GM04503 (cell line): ENCODE results near the gene EVX2.

Experiments
- DNase-seq: peaks from one replicate; pipeline ENCODE4 v3.0.0-alpha.2; 2012; ENCODE audit warnings: low read depth

The EVX2 gene

DNA sequence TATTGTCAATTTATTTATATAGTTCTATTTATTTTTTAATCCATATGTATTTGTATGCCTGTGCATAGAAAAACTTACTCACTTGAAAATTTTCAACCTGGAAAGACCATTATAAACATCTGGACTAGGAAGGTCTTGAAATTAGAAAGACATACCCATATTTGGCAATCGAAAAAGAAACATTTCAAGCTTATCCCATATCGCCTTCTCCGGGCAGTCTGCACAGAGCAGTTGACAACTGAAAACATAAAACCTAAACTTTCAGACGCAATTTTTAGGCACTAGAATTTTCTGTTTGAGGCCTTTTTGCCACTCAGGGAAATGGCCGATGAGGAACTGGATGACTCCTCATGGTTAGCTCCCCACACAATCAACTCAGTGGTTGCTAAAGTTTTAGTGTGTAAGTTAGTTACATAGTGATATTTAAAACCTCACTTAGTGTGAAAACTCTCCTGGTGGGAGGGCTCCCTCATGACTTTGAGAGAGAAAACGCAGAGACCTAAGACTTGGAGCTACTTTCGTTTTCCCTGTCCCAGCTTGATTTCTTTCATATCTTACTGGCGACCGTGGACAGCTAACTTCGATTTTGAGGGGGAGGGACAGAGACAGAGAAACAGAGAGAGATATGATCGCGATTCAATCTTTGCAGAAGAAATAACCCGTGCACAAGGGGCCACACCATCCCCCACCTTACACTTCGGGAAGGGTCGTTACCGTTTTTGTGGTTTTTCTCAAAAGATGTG is 12.7 kb upstream of the EVX2 start:
- no peak for DNase-seq

DNA sequence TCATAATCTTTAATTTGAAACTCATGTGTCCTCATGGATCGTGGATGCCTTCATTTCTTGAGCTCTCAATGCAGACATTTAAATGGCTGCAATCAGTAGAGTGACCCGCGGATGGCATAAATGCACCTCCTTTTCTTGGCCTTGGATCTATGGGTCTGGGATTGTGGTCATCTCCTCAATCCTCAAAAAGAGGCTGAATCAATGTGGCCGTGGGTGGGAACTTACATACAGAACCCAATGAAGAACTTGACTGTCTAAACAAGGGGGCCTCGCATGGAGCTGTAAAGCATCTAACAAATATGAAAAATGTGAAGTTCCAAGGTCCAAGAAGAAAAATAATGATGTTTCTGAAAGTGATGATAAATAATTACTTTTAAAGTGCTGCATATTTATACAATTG is 11.7 kb upstream of the EVX2 start:
- DNase-seq = no peak

DNA sequence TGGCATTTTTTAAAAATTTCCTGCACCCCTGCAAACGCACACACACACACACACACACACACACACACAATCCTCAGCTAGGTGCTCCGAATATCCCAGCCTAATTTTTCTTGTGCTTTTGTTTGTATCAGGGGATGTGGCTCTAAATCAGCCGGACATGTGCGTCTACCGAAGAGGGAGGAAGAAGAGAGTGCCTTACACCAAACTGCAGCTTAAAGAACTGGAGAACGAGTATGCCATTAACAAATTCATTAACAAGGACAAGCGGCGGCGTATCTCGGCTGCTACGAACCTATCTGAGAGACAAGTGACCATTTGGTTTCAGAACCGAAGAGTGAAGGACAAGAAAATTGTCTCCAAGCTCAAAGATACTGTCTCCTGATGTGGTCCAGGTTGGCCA is 10.6 kb upstream of the EVX2 start:
- DNase-seq = no peak

DNA sequence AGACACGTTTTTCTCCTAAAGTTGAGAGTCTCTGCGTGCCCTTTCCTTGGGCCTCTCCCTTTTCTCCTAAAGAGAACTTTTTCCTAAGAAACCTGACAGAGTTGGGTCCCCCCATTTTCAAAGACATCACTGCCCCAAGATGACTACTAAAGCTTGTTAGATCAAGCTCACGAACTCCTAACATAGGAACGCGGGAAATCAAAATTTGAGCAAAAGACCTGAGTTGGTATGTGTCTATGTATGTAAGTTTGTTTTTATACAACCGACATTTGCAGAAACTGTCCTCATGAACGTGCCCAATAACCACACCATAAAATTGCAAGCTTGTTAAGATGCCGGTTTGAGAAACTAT is 10.1 kb upstream of the EVX2 start:
- DNase-seq = no peak

DNA sequence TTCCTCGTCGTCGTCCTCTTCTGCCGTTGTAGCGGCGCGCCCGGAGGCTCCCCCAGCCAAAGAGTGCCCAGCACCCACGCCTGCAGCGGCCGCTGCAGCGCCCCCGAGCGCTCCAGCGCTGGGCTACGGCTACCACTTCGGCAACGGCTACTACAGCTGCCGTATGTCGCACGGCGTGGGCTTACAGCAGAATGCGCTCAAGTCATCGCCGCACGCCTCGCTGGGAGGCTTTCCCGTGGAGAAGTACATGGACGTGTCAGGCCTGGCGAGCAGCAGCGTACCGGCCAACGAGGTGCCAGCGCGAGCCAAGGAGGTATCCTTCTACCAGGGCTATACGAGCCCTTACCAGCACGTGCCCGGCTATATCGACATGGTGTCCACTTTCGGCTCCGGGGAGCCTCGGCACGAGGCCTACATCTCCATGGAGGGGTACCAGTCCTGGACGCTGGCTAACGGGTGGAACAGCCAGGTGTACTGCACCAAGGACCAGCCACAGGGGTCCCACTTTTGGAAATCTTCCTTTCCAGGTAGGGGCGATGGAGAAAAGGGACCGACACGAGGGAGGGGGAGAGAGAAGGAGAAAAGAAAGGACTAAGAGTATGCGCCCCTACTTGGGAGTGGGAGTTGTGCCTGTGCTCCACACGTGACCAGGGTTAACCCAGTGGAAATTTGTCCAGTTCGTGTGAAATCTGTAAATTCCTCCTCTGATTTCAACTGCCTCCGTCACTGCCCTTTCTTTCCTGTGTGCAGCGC is 9.6 kb upstream of the EVX2 start:
- no peak for DNase-seq

DNA sequence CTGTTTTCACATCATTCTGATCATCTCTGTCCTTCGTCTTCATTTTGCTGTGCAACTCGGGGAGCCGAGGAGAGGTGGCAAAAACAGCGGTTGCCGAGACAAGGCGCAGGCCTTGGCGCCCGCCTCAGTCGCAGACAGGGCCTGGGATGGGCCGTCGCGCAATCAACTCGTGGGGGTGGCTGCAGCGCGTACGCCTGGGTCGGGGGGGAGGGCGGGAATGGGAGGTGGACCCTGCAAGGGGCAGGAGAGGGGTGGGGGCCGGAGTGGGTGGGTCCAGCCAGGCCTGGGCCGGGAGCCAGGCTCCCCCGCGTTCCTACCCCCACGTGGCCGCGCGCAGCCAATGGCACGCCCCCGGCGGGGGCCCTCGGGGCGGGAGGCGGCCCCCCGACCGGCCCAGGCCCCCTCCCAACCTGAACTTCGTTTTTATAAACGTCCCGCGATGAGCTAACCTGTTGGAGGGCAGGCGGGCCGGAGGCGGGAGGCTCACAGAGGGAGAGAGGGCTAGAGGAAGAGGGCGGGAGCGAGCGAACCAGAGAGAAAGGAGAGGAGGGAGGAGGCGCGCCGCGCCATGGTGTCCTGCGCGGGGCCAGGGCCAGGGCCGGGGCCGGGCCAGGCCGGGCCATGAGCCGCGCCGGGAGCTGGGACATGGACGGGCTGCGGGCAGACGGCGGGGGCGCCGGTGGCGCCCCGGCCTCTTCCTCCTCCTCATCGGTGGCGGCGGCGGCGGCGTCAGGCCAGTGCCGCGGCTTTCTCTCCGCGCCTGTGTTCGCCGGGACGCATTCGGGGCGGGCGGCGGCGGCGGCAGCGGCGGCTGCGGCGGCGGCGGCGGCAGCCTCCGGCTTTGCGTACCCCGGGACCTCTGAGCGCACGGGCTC is 8.7 kb upstream of the EVX2 start, which contains the start of gene HOXD13:
Gene HOXD13, plus strand, starts transcription at position 452 of the 875 bp plus-strand sequence. Its CDS starts 170 bp downstream, at position 622.
- no peak for DNase-seq

DNA sequence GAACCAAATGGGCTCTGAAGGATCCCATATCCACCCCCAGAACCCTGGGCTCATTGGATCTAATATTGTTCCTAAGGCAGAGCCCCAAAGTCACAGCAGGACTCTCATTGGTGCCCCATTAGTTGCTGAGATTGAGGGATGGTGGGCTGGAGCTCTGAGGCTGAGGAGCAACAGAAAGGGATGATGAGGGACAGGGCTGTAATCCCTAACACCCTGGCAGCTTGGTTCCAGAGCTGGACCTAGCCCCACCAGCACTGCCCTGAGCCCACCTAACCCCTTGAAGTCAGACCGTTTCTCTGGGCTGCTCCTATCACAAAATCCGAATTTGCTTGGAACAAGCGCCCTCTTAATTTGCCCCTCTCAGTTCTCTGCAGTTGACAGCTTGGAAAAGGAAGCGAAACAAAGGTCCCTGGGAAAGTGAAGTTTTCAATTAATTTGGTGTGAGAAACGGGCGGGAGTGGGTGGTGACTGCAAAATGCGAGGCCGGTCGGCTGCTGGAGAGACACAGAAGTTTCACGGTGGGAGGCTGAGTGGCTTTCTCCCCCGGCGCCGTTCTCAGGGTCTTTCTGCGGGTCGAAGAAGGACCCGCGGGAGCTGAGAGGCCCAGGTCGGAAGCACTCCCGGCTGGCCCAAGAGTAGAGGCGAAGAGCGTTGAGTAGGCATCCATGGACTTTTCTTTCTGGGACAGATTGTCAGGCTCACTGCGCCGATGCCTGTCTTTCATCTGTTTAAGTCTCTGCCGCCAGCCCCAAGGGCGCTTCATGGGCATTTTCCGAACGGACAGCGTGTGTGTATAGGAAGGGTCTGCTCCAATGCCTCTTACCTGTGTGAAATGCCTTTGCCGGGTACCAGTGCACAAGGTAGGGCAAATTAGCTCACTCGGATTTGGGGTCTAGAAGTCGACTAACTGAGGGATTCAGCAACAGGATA is 7.8 kb upstream of the EVX2 start:
- no peak for DNase-seq

DNA sequence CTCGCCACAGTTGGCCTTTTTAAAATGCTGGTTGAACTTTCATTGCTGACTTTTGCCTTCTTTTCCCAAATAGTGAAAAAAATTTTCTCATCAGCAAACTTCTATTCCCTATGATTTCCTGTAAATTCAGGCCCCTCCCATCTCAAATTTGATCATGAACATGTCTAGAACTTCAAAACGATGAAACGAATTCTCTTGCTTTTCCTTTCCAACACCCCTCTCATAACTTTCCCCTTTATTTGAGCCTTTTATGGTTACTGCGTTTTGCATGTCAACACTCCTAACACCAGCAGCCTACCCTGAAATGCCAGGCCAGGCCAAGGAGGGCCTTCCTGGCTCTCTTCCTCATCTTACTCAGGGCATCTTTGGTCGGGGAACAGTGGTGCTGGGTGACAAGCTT is 7.1 kb upstream of the EVX2 start:
- no peak for DNase-seq

DNA sequence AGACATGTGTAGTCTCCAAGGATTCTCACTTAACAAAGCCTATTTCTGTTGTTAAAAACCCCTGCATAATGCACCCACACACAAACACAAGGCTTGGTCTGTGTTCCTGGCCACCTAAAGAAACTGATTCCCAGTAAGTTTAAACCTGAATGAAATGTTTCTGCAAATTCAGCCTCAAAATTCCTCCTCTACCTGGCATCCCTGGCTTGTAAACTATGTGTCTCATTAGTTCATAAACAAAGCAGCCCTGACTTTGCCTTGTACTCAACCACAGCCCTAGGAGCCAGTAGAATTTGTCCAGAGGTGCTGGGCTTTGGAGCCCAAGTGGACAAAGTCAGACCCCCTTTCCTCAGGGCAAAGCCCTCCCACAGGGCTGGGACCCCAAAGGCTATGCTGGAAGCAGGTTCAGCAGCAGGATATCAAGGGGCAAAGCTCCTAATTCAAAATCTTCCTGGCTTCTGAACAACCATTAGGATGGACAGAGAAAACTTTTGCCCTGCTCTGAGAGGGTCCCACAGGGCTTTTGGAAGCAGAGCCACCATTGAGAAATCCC is 6.2 kb upstream of the EVX2 start:
- no peak for DNase-seq

DNA sequence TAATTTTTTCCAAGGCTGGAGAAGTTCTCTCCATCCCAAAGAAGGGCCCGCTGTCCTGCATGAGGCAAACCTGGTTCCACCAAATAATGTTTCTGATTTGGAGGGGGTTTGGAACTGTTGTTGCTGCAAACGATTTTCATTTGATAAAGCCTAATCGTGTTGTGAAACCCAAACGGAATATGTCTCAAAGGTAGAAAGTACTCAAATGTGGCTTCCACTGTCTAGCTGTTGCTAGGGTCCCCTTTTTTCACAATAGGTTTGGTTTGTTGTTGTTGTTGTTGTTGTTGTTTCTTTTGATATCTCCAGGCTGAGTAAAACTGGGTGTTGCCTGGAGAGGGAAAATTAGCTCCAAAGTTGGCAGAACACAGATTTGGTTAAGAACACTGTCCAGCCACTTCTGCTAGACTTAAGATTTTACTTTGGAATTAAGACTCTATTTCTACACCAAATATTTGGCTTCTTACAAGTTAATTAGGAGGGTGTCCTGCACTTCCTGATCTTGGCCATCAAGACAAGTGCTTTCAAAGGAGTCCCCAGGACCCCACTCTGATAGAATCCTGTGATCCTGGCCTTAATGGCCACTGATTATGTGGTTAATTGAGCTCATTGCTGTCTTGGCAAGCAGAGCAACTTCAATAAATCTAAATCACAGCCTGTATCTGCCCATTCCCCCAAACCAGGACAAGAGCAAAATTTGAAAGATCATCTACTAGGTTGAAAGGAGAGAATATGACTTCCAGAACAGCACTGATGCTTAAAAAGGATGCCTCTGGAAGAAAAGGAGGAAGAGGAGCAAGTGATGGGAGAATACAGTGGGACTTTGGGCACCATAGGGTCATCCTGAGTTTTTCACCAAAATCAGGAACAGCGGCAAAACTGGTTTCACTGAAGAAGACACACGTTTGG is 5.4 kb upstream of the EVX2 start:
- DNase-seq = no peak

DNA sequence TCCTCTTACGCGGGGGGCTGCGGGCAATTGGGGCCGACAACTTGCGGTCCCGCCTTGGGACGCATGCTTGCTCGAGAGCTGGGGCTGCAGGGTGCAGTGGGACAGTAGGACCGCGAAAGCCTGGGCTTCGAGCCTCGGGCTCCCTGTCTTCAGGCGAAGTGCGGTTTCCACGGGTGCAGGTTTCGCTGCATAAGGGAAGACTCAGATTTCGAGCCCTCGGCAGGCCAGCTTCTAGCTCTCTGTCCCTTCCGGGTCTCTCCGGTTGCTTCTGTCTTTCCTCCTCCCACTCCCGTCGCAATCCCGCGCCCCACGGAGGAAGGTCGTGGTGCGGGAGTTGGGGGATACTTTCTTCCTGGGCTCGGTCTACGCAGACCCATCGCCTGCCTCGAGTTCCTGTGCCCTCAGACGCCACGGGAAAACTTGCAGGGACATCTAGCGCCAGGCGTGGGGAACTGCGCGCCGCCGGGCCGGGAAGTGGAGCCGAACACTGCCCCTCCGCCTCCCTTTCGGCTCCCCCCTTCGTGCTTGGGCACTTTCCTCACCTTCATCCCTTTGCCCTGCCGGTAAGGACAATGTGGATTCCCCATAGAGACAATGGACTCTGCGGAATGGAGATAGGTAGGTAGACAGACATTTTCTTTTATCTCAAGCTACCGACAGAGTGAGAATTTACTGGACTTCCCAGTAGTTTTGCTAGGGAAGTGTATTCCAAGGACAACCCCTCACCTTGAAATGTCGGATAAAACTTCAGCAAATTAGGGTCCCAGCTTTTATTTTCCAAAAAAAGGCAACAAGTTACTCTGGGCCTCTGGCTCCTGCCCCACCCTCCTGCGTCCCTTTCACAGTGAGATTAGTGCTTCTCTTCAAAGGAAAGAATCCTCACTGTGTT is 4.5 kb upstream of the EVX2 start:
- DNase-seq = no peak

DNA sequence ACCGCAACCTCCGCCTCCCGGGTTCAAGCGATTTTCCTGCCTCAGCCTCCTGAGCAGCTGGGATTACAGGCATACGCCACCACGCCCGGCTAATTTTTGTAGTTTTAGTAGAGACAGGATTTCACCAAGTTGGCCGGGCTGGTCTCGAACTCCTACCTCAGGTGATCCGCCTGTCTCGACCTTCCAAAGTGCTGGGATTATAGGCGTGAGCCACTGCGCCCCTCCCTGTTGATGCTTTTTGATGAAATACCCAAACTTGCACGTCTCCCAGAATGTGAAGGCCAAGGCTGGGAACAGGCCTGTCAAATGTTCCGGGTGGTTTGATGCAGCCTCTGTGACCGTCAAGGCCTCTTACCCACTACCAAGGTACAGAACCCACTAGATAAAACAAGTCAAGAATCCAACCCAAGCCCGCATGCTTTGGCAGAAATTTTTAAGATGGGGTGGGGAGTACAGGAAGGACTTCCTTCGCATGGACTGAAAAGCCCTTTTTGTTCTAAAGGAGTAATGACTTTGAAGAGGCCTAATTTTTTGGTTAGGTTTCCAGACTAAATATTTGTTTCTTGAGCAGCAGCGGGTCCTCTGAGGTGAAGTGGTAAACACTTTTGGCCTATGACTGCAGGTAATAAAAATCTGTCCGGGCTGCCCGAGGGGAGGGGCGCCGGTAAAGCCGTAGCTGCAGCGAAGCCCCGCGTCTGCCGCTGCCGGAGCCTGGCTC is 3.7 kb upstream of the EVX2 start:
- no peak for DNase-seq

DNA sequence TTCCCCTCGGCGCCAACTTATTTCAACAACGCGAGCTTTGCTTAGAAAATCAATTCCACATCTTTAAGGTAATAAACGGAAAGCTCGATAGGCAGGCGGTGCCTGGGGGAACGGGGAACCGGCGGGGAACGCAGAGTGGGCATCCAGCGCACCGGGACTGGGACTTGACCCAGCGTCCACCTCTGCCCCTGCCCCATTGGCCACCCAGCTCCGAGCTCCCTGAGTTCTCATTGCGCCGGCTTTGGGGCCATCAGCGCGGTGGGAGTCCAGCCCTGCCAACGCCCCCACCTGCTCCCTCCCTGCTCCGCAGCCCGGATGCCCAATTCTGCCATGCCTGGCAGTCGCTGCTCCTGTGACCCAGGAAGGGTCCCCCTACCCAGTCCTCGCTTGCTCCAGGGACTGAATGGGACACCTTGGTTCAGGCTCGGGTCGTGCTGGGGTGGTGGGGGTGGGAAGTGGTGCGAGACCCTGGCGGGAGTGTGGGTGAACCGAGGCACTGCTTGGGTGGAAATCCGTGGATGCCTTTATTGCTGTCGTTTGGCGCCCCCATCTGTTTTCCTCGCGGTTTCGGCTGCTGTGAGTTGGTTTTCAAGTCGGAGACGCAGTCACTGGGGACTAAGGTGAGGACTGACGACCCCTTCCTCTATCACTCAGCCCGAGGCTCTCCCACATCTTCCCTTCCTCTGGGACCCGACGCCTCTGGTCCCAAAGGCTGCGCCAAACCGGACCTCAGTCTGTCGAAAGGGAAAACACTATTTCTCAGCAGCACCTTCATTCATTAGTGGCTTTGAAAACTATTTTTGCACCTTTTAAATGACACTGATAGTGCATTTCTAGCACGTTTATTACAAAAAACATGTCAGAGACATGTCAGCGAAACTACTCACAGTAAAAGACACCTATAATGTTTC is 2.4 kb upstream of the EVX2 start:
- no peak for DNase-seq

DNA sequence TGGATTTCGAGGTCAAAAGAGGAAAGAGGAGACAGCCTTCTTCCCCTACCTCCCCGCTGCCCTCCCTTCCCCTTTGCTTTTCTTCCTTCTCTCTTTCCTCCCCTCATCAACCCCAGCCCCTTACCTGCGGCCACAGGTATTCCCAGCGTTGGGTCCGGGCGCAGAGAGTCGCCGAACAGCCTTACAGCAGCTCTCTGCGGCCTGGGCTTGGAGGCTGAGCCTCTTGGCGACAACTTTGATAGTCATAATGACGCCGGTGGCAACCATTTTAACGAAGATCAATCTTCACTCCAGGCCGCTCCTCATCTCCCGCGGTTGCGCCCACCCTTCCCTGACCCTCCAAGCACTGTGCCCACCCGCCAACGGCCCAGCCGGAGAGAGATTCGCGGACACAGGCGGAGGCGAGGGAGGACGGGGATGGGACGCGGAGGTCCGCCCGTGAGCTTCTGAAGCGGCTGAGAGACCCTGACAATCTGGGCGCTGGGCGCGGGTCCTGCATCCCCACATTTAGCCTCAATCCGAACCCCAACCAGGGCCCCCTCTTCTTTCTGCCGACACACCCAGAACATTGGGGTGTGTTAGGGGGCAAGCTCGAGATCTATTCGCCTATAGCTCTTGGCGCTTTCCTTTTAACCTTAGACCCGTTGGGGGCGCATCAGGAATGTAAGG is 1.5 kb upstream of the EVX2 start:
- DNase-seq = no peak

DNA sequence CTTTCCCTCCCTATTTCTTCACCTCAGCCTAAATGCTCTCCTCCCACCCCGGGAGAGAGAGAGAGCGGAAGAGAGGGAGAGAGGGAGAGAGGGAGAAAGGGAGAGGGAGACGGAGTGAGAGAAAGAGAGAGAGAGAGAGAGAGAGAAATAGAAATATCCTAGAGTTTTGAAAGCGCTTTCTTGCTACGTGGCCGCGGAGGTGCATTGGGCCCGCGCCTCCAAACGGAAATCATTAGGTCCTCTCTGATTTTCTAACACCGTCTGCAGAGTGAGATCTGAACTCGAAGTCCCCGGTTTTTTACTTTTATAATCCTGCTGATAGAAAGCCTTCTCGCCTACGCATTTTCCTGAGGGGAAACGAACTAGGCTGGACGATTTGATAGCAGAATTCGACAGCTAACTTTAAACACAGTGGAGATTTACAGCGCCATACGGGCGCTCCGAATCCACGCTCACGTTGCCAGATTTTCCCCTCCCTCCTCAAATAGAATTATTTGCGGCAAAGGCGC is 903 bp upstream of the EVX2 start:
- no peak for DNase-seq
